Bronchial epithelial cell (primary cell): Measurements from ENCODE around the gene CBX8. TPM values are rescaled to one million over a fixed set of nuclear protein-coding genes. Genes with fewer than 3 reads are reported as not detected.

ENCODE experiments used
- DNase-seq: peaks from one replicate; pipeline ENCODE4 v3.0.0-alpha.2; 2010; ENCODE audit warnings: low read depth
- FAIRE-seq: peaks from 2 replicates; lab custom pipeline; 2011; peaks lifted over from hg19 to GRCh38; lab: Jason Lieb, UNC
- H3K27me3 ChIP-seq: 2 replicates; pipeline ENCODE4 v1.5.1; 2011; ENCODE audit warnings: low read length; ENCODE audit not compliant: control insufficient read depth, insufficient read depth
- H3K36me3 ChIP-seq: 2 replicates; pipeline ENCODE4 v1.5.1; 2011; ENCODE audit warnings: low read length; ENCODE audit not compliant: control insufficient read depth, insufficient read depth
- H3K4me3 ChIP-seq: 2 replicates; pipeline ENCODE4 v1.5.1; 2011; ENCODE audit warnings: mild to moderate bottlenecking, low read depth, low read length, control low read depth
- total RNA-seq: library from RNA; depleted of rRNA; stranded (reverse); fragments of >200 nt; gene quantifications from 2 replicates; pipeline ENCODE4 v1.2.1, GENCODE V29; 2014
- TF ChIP-seq, protein P1 (sequence below): IDR thresholded peaks from 2 replicates; pipeline ENCODE4 v1.5.1; 2011; ENCODE audit warnings: mild to moderate bottlenecking, moderate library complexity, low read length, control low read depth, inconsistent platforms; ENCODE audit not compliant: insufficient read depth, severe bottlenecking

The CBX8 gene
- total RNA-seq, 1 donor from 2014 or later, result 2.6 TPM

DNA sequence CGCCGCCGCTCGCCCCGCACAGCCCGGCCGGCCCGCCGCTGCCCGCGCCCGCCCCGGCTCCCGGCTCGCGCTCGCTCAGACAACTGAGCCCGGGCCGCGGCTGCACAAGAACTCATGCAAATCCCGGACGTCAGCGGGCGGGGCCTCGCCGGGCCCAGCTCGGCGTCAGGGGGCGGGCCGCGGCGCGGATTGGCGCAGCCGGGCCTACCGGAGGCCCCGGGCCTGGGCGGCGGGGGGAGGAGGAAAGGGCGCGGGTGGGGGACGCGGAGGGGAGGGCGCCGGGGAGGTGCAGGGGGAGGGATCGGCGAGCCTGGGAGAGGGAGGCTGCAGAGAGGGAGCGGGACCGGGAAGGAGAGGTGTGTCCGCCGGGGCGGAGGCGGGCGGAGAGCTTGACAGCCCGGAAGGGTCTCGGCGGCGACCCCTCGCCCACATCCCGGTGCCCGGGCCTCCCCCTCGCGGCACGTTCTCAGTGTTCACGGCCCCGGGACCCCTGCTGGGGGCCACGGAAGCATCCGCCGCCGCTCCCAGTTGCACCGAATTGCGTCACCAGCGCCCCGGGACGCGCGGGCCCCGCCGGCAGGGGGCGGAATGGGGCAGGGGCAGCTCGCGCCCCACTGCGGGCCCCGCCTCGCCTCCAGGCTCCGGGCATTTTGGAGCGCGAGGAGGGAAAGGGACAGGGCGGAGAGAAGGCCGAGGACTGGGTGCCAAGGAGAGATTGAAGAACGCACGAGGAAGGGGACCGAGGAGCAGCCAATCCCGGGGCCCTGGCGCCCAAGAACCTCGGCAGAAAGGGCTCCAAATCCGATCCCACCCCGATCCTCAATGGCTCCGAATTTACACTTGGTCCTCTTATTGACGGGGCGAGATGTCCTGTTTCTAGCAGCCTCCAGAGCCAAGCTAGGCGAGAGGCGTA lies 42.7 kb upstream of the CBX8 start, which contains the start of gene CBX4:
Gene CBX4, minus strand, starts transcription at position 85 of the 913 bp plus-strand sequence. CDS start 189 bp downstream, outside the sequence.
- DNase-seq, result peak; percentile 71
- TF ChIP-seq, protein P1, sequence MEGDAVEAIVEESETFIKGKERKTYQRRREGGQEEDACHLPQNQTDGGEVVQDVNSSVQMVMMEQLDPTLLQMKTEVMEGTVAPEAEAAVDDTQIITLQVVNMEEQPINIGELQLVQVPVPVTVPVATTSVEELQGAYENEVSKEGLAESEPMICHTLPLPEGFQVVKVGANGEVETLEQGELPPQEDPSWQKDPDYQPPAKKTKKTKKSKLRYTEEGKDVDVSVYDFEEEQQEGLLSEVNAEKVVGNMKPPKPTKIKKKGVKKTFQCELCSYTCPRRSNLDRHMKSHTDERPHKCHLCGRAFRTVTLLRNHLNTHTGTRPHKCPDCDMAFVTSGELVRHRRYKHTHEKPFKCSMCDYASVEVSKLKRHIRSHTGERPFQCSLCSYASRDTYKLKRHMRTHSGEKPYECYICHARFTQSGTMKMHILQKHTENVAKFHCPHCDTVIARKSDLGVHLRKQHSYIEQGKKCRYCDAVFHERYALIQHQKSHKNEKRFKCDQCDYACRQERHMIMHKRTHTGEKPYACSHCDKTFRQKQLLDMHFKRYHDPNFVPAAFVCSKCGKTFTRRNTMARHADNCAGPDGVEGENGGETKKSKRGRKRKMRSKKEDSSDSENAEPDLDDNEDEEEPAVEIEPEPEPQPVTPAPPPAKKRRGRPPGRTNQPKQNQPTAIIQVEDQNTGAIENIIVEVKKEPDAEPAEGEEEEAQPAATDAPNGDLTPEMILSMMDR, result peak; percentile 72
- no peak for FAIRE-seq
- Histone ChIP-seq H3K4me3 (peak within 1 kb of the TSS; percentile 64), H3K27me3 (peaks cover 28% of the 10 kb centered on the region), H3K36me3 (peaks cover 21% of the 10 kb centered on the region)

DNA sequence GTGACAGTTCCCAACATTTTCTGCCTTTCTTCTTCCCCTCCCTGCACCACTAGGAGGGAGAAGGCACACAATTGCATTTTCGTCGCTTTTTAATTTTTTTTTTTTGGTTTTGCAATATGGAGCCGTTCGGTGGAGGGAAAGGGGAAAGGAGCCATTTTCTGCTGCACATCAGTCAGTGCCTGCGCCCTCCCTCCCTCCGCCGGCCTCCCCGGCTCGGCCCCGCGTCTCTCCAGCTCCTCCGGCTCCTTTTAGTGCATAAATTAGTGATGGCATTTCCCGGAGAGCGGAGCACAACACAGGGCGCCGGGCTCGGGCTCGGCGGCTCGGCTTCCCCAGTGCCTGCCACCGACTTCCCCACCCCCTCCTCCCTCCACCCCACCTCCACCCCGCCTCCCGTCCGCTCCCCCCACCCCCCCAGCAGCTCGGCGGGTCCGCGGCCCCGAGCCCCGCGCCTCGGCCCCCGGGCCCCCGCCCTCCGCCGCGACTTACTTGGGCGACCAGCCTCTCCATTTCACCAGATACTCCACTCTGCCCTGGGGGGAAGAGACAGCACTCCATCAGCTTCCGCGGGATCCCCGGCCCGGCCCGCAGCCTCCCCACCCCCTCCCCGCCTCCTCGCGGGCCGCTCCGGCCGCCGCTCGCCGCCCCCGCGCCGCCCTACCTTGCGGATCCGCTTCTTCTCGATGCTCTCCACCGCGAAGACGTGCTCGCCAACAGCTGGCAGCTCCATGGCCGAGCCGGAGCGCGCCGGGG lies 41.8 kb upstream of the CBX8 start:
- peaks cover 28% of the 10 kb centered on the region for H3K27me3 ChIP-seq
- peaks cover 26% of the 10 kb centered on the region for H3K36me3 ChIP-seq
- TF ChIP-seq, protein P1, result no peak
- DNase-seq (peak; percentile 23), FAIRE-seq (no peak)
- H3K4me3 ChIP-seq, result peak overlapping the region; percentile 64

DNA sequence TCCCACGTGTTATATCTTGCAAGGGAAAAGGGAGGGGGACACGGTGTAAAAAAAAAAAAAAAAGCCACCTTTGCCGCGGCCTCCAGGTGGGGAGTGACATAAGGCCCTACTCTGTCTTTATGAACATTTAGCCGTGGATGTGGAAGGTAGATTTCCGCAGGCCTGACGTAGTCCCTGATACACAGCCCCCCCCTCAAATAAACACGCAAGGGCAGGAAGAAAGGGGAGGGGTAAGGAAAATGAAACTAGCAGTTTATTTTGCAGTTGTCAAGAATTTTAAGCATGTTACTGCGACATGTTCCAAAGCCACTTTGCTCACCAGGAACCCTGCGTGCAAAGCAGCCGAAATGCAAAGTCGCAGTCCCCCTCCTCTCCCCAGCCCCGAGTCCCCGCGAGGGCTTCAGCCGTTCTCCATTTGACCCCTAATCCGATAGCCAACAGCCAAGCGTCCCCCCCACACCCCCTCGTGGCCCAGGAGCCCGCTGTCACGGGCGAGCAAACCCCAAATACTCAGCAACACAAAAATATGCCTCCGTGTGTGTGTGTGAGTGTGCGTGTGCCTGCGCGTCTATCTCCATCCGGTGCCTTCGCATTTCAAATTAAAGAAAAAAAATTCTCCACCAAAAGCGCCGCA lies 41.1 kb upstream of the CBX8 start:
- peaks cover 27% of the 10 kb centered on the region for H3K27me3 ChIP-seq
- FAIRE-seq, result no peak
- peak overlapping the region; percentile 64 for H3K4me3 ChIP-seq
- H3K36me3 ChIP-seq, result peaks cover 27% of the 10 kb centered on the region
- no peak for DNase-seq
- TF ChIP-seq, protein P1, result no peak

DNA sequence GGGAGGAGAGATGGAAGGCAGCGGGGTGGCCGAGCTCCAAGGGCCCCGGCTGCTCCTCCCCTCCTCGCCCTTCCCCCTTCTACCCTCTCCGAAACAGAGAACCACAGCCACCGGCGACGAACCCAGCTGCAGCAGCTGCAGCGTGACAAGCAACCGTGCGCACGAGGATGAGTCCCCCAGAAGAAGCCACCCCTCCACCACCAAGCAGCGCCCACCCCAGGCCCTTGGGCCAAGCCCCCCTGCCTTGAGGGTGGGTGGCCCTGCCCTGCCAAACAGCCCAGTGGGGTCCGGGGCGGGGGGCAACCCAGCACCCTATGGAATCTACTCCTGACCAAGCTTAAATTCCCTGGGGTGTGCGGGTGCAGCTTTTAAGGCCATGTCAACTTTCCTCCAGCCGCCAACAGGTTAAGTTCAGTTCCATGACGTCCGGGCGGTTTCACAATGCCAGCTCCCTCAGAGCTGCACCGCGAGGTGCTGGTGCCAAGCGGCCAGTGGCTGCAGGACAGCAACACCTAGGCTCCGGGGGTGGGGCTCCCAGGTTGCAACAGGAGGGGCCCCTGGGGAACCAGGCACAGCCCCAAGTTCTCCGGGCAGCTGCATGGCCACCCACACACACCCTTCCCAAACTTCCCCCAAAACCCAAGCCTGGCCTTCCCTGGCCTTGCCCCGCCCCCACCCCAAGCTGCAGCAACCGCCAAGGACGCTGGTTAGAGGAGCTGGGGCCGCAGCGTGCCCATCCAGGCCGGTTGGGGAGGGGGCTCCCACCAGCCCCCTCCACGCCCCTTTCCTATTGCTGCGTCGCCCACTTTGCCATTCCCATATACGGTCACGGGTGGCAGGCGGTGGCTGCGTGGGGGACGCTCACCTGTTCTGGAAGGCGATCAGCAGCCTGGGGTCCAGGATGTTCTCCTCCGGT lies 40.4 kb upstream of the CBX8 start:
- peaks cover 27% of the 10 kb centered on the region for H3K36me3 ChIP-seq
- FAIRE-seq (peak; percentile 18), DNase-seq (peak; percentile 79)
- H3K4me3 ChIP-seq, result peak overlapping the region; percentile 64
- peaks cover 20% of the 10 kb centered on the region for H3K27me3 ChIP-seq
- TF ChIP-seq, protein P1, result peak; percentile 39

DNA sequence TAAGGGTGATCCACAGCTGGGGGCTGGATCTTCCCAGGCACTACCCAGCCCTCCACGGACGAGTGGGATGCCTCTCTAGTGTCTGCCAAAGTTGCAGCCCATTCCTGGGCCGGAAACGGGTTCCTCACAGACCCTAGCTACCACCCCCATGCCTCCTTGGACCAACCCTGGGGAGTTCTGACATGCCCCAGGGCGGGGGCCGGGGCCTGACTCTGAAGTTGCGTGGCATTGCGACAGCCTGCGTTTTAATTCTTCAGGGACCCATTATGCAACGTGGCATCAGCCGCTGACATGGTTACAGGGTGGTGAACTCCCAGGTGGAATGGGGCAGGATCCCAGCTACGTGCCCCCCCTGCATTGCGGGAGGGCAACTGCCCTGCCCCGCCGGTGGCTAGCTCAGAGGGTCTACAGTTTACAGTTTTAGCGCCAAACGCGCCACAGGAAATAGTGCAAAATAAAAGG lies 39.7 kb upstream of the CBX8 start:
- no peak for FAIRE-seq
- Histone ChIP-seq H3K4me3 (peak overlapping the region; percentile 64), H3K27me3 (peaks cover 13% of the 10 kb centered on the region), H3K36me3 (peaks cover 27% of the 10 kb centered on the region)
- TF ChIP-seq, protein P1, result no peak
- peak; percentile 26 for DNase-seq
